ENCODE results near the gene GALNT5.

DNA sequence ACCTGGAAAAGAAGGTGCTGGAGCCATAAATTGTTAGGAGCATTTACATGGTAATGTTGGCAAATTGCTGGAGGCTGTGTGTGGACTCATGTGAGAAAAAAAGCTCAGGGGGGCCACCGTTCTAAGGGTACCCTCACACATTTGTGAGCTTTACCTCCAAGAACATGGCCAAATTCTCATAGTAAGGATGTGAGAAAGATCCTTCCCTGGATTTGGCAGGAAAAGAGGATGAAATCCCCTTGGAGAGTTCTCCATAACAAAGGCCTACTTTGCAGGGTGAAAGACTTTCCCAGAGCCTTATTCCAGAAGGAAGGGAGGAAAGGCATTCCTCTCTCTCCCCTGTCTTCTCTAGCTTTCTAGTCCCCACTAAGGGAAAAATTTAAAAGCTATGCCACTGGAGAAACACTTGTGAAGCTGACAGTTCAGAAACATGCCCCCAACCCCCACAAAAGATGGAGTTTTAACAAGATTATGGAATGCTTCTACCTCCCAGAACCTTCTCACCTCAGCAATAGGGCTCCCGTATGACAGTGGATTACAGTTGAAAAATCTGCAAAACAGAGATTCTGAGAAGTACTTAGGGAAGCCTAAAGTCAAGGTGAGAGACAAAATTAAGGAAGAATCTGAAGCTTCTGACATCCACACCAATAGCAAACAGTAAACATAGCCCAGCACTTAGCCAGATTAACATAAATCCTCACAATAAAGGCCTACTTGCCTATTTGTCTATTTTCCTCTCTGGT lies 88.3 kb downstream of the GALNT5 start:
- TF ChIP-seq, protein P1, sequence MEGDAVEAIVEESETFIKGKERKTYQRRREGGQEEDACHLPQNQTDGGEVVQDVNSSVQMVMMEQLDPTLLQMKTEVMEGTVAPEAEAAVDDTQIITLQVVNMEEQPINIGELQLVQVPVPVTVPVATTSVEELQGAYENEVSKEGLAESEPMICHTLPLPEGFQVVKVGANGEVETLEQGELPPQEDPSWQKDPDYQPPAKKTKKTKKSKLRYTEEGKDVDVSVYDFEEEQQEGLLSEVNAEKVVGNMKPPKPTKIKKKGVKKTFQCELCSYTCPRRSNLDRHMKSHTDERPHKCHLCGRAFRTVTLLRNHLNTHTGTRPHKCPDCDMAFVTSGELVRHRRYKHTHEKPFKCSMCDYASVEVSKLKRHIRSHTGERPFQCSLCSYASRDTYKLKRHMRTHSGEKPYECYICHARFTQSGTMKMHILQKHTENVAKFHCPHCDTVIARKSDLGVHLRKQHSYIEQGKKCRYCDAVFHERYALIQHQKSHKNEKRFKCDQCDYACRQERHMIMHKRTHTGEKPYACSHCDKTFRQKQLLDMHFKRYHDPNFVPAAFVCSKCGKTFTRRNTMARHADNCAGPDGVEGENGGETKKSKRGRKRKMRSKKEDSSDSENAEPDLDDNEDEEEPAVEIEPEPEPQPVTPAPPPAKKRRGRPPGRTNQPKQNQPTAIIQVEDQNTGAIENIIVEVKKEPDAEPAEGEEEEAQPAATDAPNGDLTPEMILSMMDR (IDR thresholded peaks at IDR 0.05) = no peak
- no peak for TF ChIP-seq POLR2A (IDR thresholded peaks at IDR 0.05)
